ENCODE measurements around the gene PPP2R5A.
"Not testable (repeated sequence)": the region's sequence is repeated elsewhere in the genome, so short reads cannot be mapped to it uniquely, and the experiment has no call there.

Gene PPP2R5A

DNA sequence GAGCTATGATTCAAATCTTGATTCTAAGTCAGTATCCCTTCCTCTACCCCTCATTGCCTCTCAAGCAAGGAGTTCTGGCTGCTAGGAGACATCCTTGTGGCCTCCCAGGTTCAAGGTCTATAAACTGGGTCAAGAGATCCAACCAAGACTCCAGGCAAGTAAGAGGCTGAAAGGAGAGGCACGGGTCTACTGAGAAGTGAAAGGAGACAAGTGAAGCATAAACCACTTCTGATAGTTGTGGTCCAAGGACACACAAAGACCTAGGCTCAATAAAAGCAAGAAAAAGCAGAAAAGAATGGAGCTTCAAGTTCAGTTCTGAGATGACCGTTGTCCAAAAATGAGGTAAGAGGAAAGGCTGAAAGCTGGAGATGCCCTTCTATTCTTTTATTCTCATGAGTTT lies 17.8 kb upstream of the PPP2R5A start:
- DNase-seq (ENCODE audit: low spot score), result no peak

DNA sequence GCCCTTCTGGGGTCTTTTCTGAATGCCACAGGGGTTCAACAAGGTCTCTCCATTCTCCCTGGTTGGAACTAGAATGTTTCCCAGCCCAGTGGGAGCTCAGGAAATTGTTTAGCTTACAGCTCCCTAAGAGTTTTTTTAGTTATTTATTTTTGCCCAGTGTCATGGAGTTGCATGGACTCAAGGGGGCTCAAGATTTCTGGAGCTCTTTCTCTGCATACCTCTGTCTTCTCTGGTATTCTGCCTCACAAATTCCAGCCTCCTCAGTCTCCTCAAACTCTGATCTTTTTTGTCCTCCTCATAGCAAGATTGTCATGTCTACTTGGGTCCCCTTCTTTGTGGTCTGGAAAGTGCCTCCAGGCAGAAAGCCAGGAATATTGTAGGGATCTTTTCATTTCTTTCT lies 15.9 kb upstream of the PPP2R5A start:
- no peak for DNase-seq (ENCODE audit: low spot score)

- DNase-seq (ENCODE audit: low spot score), result no peak
These were observed 14.6 kb upstream of the PPP2R5A start for GRCh38 chr1:212270564-212270963.

DNA sequence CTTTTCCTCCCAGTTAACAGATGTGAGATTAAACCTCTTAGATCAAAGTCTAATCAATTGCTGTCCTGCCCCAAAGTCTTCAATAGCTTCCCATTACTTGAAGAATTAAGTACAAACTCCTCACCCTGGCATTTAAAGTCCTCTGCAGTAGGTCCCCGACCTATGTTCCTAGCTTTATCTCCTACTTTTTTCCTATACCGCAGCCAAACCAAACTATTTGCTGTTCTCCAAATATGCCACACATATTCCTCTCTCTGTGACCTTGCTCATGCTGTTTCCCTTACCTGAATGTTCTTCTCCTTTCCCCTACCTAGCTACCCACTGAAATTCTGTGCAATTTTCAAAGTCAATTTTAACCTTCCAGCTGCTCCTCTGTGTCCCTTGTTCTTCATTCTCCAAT lies 14.0 kb upstream of the PPP2R5A start:
- DNase-seq (ENCODE audit: low spot score), result no peak

- DNase-seq (ENCODE audit: low spot score), result no peak
These were observed 13.3 kb upstream of the PPP2R5A start for GRCh38 chr1:212271823-212272485.

DNA sequence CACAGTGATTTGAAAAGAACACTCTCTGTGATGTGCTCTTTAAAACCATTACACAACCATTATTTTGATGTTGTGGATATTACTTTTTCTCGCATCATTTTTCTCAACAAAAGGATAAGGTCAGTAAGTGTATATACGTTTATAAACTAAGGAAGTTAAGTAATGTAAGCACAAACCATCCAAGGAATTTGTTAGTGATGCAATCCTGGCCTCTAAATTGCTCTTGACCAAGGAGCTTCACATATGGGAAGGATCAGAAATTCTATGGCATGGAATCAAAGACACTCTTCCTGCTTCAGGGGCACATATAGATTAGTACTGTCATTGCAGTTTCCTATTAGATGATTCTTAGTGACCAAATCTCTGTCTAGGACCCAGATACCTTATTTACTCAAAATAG lies 3.6 kb upstream of the PPP2R5A start:
- DNase-seq (ENCODE audit: low spot score), result no peak

GRCh38 chr1:212283741-212284140 lies 1.5 kb upstream of the PPP2R5A start:
- no peak for DNase-seq (ENCODE audit: low spot score)

DNA sequence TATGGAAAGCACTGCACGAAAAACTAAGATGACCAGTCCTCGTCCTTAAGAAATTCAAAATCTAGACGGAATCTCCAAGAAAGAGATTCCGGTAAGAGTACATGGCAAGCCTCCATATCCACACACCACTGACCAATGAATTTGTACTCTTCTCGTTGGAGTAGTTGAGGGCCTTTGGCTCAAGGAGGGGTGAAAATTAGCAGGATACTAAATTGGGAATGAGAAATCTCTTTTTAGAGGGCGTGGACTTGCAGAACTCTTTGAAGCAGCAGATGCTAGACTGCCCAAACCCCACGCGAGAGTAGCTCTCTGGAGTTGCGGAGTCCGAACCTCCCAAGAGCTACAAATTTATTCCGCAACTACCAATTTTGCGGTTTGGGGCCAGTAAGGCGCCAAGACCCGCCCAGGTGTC lies 872 bp upstream of the PPP2R5A start:
- DNase-seq (ENCODE audit: low spot score), result no peak

DNA sequence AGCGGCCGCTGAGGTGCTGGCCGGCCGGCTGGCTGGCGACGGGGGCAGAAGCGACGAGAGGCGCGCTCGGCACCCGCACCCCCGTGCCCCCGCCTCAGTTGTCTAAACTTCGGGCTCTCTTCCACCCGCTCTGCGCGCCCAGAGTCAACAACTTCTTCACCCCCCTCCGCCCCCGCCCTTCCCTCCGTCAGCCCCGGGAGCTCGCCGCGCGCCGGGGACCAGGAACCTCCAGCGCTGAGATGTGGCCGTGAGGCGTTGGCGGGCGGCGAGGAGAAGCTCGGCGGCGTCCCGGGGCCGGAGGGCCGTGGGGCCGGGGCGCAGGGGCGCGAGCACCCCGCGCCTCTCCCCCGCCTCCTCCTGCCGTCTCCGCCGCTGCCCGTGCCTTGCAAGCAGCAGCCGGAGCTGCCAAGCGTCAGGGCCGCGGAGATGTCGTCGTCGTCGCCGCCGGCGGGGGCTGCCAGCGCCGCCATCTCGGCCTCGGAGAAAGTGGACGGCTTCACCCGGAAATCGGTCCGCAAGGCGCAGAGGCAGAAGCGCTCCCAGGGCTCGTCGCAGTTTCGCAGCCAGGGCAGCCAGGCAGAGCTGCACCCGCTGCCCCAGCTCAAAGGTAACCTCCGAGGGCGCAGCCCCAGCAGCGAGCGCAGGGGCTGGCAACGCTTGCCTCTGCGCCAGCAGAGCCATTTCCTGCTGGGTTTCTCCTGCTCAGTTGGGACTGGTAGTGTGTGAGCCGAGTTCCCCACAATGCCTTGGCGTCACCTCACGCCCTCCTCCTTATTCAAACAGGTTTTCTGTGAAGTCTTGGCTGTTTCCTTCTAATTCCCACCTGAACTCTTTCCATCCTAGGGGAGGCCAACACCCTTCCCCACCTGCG lies 710 bp downstream of the PPP2R5A start:
- peak; percentile 43 for DNase-seq (ENCODE audit: low spot score)

GRCh38 chr1:212286556-212287131 lies 1.4 kb downstream of the PPP2R5A start:
- no peak for DNase-seq (ENCODE audit: low spot score)

- DNase-seq (ENCODE audit: low spot score), result no peak
These were observed 2.2 kb downstream of the PPP2R5A start for GRCh38 chr1:212287261-212287895.

GRCh38 chr1:212287995-212288394 lies 2.8 kb downstream of the PPP2R5A start:
- DNase-seq (ENCODE audit: low spot score), result not testable (repeated sequence)

GRCh38 chr1:212288615-212289014 lies 3.4 kb downstream of the PPP2R5A start:
- DNase-seq (ENCODE audit: low spot score), result no peak

DNA sequence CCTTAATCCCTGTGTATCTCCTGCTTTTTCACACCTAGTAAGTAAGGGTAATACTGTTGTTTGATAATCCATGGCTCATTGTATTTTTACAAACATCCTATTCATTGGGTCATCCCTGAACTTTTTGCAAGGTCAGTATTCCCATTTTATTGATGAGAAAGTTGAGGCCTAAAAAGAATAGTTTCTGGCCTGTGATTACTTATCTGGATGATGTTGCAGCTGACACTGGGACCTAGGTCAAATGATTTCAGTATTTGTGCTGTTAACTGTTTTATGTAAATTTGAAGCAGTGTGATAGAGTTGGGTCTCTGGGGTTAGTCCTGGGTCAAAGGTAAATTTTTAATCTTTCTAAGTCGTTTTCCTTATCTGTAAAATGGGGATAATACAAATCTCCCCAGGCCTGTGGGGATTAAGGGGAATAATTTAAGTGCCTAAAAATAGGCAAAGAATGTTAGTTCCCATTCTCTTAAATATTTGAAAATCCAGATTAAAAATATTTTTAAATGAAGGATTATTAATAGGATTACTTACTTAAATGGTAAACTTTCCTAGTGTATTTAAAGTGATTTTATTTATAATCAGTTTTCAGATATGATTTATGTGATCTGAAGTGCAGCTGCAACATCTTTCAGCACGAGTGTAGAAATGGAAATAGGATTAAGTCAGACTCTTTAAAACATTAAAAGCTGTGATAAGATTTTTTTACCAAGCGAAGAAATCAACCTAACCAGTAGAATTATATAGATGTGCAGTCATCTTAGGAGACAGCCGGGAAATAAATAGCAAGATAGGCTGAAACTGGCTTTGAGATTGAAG lies 4.3 kb downstream of the PPP2R5A start:
- no peak for DNase-seq (ENCODE audit: low spot score)

DNA sequence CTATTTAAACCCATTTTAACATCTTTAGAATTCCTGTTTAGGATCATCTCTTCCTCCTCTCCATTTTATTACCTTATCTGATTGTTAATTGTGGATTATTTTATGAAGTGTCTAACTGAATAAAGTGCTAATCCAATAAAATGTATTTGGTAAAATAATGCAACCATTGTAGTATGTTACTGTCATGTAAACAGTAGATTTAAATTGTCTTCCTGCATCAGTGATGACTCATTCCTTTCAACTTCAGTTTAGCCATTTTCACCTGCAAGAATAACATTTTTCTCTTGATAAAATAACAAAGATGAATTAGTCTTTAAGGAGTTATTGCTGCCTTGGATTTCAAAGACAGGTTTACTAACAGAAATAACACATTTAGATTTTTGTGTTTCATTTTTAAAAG lies 5.4 kb downstream of the PPP2R5A start:
- DNase-seq (ENCODE audit: low spot score), result no peak

GRCh38 chr1:212291505-212292134 lies 6.4 kb downstream of the PPP2R5A start:
- peak; percentile 48 for DNase-seq (ENCODE audit: low spot score)

DNA sequence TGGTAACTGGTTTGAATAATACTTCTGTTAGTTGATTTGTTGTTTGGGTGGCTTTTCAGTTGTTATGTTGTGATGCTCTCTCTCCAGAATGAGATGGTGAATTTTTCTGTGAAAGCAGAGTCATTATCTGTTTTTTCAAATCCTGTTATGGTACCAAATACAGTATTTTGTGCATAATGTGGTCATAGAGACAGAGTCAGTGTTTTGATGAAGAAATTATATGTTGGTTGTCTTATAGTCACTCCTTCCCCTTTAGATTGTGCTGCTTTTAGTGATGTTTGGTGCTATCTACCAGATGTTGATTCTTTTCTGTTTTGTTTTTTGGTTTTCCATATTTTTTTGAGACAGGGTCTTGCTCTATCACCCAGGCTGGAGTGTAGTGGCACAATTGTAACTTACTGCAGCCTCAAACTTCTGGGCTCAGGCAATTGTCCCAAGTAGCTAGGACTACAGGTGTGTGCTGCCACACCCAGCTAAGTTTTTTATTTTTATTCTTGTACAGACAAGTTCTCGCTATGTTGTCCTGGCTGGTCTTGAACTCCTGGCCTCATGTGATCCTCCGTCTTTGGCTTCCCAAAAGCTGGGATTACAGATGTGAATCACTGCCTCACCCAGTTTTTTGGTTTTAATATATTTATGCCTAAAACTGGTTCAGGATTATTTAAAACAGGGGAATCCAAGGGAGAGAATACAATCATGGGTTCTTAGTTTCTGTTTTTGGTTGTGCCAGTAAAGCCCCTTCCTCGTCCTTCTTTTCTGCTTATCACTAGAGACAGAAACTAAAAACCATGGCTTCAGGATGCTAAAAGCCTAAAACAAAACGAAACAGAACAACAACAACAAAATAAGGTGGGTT lies 7.3 kb downstream of the PPP2R5A start:
- no peak for DNase-seq (ENCODE audit: low spot score)

- no peak for DNase-seq (ENCODE audit: low spot score)
These were observed 8.4 kb downstream of the PPP2R5A start for GRCh38 chr1:212293579-212293978.

DNA sequence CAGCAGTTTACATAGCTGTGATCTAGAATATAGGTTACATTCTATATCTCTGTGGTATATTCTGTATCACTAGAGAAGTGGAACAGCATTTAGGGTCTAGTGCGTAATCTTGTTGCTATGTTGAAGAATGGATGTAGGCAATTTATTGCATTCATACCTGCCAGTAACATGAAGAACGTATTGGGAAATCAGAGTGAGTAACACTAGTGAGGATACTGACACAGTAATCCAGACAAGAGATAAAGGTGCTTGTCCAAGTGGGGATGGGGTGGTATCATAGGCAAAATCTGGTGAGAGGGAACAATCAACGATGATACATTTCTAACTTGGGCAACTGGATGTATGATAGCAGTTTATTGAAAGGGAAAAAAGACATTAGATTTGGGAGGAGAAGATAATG lies 9.8 kb downstream of the PPP2R5A start:
- DNase-seq (ENCODE audit: low spot score), result no peak

DNA sequence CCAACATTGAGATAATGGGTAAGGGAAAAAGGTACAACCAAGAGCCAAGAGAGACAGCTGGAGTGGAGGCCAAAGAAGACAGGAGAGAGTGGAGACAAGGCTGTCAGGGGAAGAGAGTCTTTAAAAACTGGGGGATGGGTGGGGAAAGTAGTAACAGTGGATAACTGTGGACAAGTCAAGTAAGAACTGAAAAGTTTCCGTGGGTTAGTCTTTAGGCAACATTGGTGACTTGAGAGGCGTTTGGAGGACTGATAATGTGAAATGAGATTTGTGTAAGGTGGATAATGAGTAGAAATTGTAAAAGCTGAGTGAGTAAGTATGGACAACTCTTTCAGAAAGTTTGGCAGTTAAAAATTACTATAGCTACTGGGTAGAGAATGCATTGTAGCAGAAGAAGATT lies 10.4 kb downstream of the PPP2R5A start:
- DNase-seq (ENCODE audit: low spot score), result no peak

All from iPS-NIHi11 (cell line).